ENCODE measurements around the gene CFHR3. TPM values are rescaled to one million over a fixed set of nuclear protein-coding genes. Genes with fewer than 3 reads are reported as not detected.
"Not testable (repeated sequence)": the region's sequence is repeated elsewhere in the genome, so short reads cannot be mapped to it uniquely, and the experiment has no call there.

The CFHR3 gene
- total RNA-seq, 1 donor from 2014 or later: not detected

DNA sequence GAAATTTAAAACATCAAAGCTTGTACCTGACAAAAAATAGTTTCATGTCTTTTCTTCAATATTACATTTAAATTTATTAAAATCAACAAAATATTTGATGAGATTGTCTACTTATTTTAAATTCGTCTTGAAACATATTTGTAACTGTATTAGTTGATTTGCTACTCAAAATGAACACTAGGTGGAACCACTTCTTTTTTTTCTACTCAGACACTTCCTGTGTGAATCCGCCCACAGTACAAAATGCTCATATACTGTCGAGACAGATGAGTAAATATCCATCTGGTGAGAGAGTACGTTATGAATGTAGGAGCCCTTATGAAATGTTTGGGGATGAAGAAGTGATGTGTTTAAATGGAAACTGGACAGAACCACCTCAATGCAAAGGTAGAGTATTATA lies 53.2 kb downstream of the CFHR3 start:
- not testable (repeated sequence) for H3K36me3 Mint-ChIP-seq; H3K27me3 Mint-ChIP-seq; DNase-seq (ENCODE audit: extremely low spot score, unreplicated experiment)

More for the DNA sequence above, 53.2 kb downstream of the CFHR3 start:
- not testable (repeated sequence) for H3K4me1 Mint-ChIP-seq (ENCODE audit: unreplicated experiment); H3K9me3 Mint-ChIP-seq; H3K27ac Mint-ChIP-seq; H3K4me3 Mint-ChIP-seq
- TF ChIP-seq, protein P1, sequence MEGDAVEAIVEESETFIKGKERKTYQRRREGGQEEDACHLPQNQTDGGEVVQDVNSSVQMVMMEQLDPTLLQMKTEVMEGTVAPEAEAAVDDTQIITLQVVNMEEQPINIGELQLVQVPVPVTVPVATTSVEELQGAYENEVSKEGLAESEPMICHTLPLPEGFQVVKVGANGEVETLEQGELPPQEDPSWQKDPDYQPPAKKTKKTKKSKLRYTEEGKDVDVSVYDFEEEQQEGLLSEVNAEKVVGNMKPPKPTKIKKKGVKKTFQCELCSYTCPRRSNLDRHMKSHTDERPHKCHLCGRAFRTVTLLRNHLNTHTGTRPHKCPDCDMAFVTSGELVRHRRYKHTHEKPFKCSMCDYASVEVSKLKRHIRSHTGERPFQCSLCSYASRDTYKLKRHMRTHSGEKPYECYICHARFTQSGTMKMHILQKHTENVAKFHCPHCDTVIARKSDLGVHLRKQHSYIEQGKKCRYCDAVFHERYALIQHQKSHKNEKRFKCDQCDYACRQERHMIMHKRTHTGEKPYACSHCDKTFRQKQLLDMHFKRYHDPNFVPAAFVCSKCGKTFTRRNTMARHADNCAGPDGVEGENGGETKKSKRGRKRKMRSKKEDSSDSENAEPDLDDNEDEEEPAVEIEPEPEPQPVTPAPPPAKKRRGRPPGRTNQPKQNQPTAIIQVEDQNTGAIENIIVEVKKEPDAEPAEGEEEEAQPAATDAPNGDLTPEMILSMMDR (conservative IDR thresholded peaks at IDR 0.05): peak; percentile 71

Other genes with a start within 250 kb of the CFHR3 start
- 4.1 and 10.9 TPM in 2 replicates for gene KCNT2, start 166.4 kb upstream of the CFHR3 start, total RNA-seq (ENCODE audit: low replicate concordance)
- gene CFH, start 122.8 kb upstream of the CFHR3 start, total RNA-seq (ENCODE audit: low replicate concordance): 1.6 TPM in 2 replicates
- gene CFHR1, start 44.9 kb downstream of the CFHR3 start, total RNA-seq (ENCODE audit: low replicate concordance): not detected in 2 replicates
- gene CFHR4, start 113.2 kb downstream of the CFHR3 start, total RNA-seq (ENCODE audit: low replicate concordance): not detected in 2 replicates
- not detected in 2 replicates for gene CFHR2, start 168.9 kb downstream of the CFHR3 start, total RNA-seq (ENCODE audit: low replicate concordance)
- not detected in 2 replicates for gene CFHR5, start 202.7 kb downstream of the CFHR3 start, total RNA-seq (ENCODE audit: low replicate concordance)

All from type B pancreatic cell (in vitro differentiated cells).